ENCODE results near the gene RPL19.

RPL19 gene

DNA sequence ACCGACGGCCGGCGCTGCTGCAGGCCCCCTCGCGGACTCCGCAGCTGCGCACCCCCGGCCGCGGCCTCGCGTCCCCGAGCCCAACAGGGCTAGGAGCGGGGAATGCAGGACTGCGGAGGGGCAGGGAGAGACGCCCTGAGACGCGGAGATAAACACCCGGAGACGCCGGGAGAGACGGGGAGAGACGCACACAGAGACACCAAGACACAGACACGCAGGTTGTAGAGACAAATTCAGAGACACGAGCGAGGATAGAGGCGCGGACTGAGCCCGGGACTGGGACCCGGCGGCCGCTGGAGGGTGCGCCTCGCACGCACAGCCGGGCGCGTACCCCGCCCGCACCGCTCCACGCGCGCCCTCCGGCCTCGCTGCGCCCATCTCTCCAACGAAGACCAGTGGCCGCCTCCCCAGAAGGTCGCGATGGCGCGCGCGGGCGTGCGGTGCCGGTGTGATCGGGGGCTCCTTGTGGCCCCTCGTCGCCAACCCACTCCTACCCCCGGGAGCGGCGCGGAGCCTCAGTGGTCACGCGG is 24.8 kb downstream of the RPL19 start:
- Mint-ChIP-seq H3K27me3 (ENCODE audit: low read depth) (peaks cover 57% of the 10 kb centered on the region), H3K9me3 (no peaks in the 10 kb centered on the region), H3K27ac (no peak overlapping the region), H3K4me3 (peak overlapping the region; percentile 86 to 91 (median 87)), H3K4me1 (peaks cover 14% of the 10 kb centered on the region), H3K36me3 (ENCODE audit: low read depth) (no peaks in the 10 kb centered on the region)
- TF ChIP-seq, protein P1, sequence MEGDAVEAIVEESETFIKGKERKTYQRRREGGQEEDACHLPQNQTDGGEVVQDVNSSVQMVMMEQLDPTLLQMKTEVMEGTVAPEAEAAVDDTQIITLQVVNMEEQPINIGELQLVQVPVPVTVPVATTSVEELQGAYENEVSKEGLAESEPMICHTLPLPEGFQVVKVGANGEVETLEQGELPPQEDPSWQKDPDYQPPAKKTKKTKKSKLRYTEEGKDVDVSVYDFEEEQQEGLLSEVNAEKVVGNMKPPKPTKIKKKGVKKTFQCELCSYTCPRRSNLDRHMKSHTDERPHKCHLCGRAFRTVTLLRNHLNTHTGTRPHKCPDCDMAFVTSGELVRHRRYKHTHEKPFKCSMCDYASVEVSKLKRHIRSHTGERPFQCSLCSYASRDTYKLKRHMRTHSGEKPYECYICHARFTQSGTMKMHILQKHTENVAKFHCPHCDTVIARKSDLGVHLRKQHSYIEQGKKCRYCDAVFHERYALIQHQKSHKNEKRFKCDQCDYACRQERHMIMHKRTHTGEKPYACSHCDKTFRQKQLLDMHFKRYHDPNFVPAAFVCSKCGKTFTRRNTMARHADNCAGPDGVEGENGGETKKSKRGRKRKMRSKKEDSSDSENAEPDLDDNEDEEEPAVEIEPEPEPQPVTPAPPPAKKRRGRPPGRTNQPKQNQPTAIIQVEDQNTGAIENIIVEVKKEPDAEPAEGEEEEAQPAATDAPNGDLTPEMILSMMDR (IDR thresholded peaks at IDR 0.05; ENCODE audit: unreplicated experiment in 3 of 3): no peak

DNA sequence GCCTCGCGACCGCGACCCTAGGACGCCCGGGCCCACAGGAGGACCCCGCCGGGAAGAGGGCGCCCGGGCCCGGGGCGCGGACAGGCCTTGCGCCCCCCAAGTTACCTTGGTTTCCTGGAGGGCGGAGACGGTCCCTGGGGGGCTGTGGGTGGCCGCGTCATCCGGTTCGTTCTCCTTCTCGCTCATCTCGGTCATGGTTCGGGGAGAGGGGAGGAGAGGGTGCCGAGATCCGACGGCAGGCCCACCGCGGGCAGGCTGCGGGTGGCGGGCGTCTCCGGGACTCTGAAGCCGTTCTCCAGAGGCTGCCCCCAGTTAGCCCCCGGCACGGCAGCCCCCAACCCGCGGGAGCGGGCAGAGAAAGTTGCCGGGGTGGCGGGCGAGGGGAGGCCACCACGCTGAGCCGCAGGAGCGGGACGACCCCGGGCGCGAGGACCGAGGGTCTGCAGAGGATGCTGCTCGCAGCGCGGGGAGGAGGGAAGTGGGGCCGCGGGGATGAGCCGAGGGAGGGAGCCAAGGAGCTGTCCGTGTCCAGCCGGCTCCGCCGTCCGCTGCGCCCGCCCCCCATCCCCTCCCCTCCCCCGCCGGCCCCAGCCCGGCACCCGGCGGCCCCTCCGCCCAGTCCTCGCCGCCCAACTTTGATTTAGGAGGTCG is 25.4 kb downstream of the RPL19 start, which contains the start of gene STAC2:
Gene STAC2, minus strand, starts transcription at position 638 of the 651 bp plus-strand sequence. Its CDS starts 443 bp downstream, at position 195.
- TF ChIP-seq, protein P1 (IDR thresholded peaks at IDR 0.05; ENCODE audit: unreplicated experiment in 3 of 3): no peak
- Mint-ChIP-seq H3K36me3 (ENCODE audit: low read depth) (no peaks in the 10 kb centered on the region), H3K27me3 (ENCODE audit: low read depth) (peaks cover 58% of the 10 kb centered on the region), H3K27ac (peak within 1 kb of the TSS in 2 of 3 experiments; percentile 1 to 52), H3K9me3 (no peaks in the 10 kb centered on the region), H3K4me1 (peaks cover 14% of the 10 kb centered on the region), H3K4me3 (peak within 1 kb of the TSS; percentile 86 to 91 (median 87))

DNA sequence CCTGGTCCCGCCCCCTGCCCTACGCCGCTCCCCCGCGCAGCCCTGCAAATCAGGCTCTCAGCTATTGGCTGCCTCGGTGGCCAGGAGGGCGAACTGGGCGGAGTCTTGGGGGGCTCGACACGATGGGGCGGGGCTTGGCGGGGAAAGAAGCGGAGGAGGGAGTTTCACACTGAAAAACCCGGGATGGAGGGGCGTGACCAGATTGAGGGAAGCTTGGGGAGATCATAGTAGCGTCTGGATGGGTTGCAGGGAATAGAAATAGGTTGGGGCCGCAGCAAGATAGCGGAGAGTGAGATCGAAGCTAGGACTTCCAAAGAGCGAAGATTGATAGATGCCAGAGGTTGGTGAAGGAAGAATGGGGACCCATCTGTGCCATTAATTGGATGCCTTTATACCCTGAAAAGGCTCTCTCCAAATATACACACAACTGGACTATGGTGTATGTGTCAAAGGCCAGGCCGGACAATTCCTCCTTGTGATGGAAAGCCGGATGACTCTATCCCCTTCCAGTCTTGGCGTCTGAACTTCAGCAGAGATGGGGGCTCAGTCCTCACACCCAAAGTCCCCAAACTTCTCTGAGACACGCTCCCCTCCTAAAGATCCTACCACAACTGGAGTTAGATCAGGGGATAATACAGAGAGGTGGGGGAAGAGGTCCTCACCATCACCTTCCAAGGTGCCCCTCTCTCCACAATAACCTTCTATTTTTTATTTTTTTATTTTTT is 26.0 kb downstream of the RPL19 start:
- H3K4me3 Mint-ChIP-seq: peak overlapping the region; percentile 77 to 82 (median 81)
- no peaks in the 10 kb centered on the region for H3K36me3 Mint-ChIP-seq (ENCODE audit: low read depth)
- H3K27me3 Mint-ChIP-seq (ENCODE audit: low read depth): peaks cover 58% of the 10 kb centered on the region
- H3K27ac Mint-ChIP-seq: peak overlapping the region in 2 of 3 experiments; percentile 1 to 52
- TF ChIP-seq, protein P1 (IDR thresholded peaks at IDR 0.05; ENCODE audit: unreplicated experiment in 3 of 3): no peak
- H3K9me3 Mint-ChIP-seq: no peaks in the 10 kb centered on the region
- H3K4me1 Mint-ChIP-seq: peaks cover 14% of the 10 kb centered on the region

DNA sequence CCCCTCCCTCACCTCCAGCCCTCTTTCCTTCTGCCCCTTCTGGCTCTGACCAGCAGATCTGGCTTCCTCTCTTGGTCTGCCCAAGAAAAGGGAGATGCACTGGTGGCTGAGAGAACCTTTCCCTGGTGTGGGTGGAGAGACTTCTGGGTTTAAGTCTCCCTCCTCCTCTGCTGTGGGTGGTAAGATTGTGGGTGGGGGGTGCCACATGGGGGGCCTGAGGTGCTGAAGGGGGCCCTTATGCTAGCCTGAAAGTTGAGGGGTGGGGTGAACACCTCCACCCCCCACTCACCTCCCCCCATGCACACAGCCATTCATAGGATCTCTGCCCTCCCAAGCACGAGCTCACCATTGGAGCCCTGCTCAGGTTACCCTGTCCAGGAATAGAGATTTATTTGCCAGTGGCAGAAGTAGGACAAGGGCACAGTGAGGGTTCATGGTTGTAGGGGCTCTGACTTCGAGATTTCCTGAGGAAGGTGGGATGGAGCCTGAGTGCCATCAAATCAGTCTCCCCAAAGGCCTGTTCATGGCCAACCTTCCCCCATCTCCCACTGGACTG is 27.4 kb downstream of the RPL19 start:
- Mint-ChIP-seq H3K36me3 (ENCODE audit: low read depth) (no peaks in the 10 kb centered on the region), H3K27ac (no peak overlapping the region), H3K4me3 (peak overlapping the region; percentile 32 to 61 (median 50)), H3K4me1 (peaks cover 22% of the 10 kb centered on the region), H3K27me3 (ENCODE audit: low read depth) (peaks cover 60% of the 10 kb centered on the region), H3K9me3 (no peaks in the 10 kb centered on the region)
- TF ChIP-seq, protein P1 (IDR thresholded peaks at IDR 0.05; ENCODE audit: unreplicated experiment in 3 of 3): no peak

DNA sequence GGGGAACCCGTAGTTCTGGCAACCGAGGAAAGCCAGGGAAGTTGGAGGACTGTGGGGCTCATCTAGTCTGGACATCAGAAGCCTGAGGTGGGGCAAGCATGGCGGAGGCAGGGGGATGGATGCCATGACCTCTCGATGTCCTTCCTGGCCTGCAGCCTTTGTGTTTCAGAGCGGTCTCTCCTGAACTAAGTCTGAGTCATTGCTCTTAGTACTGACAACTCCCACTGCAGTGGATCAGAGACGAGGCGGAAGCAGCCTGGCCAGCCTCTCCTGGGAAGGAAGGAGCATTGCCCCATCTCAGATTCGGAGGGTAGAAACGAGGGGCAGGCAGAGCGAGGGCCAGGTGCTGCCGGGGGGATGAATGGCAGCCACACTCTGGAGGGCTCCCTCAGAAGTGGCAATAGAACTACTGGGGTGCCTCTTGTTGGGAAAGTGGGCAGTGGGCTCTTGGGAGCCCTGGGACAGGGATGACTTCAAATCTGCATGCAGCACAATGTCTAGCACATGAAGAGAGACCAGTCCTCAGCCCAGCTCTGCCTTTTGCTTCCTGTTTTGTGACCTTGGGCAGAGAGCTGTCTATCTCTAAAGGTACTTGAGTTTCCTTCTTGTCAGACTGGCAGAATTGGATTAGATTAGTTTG is 29.3 kb downstream of the RPL19 start:
- Mint-ChIP-seq H3K4me1 (peaks cover 14% of the 10 kb centered on the region), H3K27me3 (ENCODE audit: low read depth) (peaks cover 43% of the 10 kb centered on the region), H3K9me3 (no peaks in the 10 kb centered on the region), H3K36me3 (ENCODE audit: low read depth) (no peaks in the 10 kb centered on the region), H3K4me3 (no peak overlapping the region), H3K27ac (no peak overlapping the region)
- TF ChIP-seq, protein P1 (IDR thresholded peaks at IDR 0.05; ENCODE audit: unreplicated experiment in 3 of 3): no peak
